ENCODE measurements around the gene FAM110A.

DNA sequence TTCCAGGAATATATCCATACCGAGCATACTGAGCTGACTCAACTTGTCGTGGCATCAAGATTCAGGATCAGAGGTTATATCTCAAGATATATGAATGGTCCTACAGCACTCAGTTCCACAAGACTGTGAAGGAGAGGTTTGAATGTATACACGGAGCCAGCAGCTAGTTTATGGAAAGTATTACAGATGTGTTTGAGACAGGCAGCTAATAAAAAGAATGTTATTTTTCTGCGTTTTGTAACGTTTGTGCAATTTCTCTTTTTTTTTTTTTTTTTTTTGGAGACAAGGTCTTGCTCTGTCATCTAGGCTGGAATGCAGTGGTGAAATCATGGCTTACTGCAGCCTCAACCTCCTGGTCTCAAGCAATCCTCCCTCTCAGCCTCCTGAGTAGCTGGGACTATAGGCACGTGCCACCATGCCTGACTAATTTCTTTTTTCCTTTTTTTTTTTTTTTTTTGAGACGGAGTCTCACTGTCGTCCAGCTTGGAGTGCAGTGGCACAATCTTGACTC, 3.4 kb upstream of the FAM110A start:
- TF ChIP-seq, protein P1, sequence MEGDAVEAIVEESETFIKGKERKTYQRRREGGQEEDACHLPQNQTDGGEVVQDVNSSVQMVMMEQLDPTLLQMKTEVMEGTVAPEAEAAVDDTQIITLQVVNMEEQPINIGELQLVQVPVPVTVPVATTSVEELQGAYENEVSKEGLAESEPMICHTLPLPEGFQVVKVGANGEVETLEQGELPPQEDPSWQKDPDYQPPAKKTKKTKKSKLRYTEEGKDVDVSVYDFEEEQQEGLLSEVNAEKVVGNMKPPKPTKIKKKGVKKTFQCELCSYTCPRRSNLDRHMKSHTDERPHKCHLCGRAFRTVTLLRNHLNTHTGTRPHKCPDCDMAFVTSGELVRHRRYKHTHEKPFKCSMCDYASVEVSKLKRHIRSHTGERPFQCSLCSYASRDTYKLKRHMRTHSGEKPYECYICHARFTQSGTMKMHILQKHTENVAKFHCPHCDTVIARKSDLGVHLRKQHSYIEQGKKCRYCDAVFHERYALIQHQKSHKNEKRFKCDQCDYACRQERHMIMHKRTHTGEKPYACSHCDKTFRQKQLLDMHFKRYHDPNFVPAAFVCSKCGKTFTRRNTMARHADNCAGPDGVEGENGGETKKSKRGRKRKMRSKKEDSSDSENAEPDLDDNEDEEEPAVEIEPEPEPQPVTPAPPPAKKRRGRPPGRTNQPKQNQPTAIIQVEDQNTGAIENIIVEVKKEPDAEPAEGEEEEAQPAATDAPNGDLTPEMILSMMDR (IDR thresholded peaks at IDR 0.05) = no peak
- no peak for TF ChIP-seq POLR2A (IDR thresholded peaks at IDR 0.05)
